ENCODE measurements around the gene NEURL1B.

The NEURL1B gene

DNA sequence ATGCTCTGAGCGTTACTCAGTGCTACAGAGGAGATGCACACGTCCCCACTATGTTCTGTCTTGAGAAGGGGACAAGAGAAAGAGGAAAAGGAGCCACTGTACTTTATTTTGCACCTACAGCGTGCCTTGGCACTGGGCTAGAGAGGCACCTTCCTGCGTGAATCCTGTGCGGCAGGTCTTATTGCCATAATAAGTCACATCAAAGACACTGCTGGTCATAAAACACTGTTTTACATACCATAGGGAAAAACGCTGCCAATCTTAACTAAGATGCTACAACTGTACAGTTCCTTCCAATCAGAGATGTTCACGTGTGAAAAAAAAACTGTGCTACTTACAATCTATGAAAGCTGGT is 48.1 kb downstream of the NEURL1B start:
- H3K4me3 ChIP-seq (replicated peaks; ENCODE audit: low read depth, low read length), result no peak overlapping the region
- no peak for DNase-seq (ENCODE audit: low read depth)
- TF ChIP-seq, protein P1, sequence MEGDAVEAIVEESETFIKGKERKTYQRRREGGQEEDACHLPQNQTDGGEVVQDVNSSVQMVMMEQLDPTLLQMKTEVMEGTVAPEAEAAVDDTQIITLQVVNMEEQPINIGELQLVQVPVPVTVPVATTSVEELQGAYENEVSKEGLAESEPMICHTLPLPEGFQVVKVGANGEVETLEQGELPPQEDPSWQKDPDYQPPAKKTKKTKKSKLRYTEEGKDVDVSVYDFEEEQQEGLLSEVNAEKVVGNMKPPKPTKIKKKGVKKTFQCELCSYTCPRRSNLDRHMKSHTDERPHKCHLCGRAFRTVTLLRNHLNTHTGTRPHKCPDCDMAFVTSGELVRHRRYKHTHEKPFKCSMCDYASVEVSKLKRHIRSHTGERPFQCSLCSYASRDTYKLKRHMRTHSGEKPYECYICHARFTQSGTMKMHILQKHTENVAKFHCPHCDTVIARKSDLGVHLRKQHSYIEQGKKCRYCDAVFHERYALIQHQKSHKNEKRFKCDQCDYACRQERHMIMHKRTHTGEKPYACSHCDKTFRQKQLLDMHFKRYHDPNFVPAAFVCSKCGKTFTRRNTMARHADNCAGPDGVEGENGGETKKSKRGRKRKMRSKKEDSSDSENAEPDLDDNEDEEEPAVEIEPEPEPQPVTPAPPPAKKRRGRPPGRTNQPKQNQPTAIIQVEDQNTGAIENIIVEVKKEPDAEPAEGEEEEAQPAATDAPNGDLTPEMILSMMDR (IDR thresholded peaks at IDR 0.05; ENCODE audit: low read length, missing control alignments), result no peak

DNA sequence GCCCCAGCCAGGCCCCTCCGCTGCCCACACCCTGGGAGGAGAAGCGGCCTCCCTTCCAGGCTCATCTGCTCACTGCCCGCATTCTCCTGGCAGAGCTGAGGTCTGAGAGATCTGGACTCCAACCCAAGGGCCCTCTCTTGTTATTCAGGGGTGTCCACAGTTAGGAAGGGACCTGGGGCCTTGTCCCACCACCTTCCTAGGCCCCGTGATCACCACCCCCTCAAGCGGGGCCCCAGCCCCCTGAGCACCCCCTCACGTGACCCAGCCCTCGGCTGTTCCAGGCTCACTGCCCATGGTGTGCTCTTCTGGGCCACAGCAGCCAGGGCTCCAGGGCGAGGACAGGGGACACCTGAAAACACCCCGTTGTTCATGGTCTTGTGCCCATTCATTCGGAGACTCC is 48.7 kb downstream of the NEURL1B start:
- TF ChIP-seq, protein P1 (IDR thresholded peaks at IDR 0.05; ENCODE audit: low read length, missing control alignments), result no peak
- no peak for DNase-seq (ENCODE audit: low read depth)
- no peak overlapping the region for H3K4me3 ChIP-seq (replicated peaks; ENCODE audit: low read depth, low read length)

DNA sequence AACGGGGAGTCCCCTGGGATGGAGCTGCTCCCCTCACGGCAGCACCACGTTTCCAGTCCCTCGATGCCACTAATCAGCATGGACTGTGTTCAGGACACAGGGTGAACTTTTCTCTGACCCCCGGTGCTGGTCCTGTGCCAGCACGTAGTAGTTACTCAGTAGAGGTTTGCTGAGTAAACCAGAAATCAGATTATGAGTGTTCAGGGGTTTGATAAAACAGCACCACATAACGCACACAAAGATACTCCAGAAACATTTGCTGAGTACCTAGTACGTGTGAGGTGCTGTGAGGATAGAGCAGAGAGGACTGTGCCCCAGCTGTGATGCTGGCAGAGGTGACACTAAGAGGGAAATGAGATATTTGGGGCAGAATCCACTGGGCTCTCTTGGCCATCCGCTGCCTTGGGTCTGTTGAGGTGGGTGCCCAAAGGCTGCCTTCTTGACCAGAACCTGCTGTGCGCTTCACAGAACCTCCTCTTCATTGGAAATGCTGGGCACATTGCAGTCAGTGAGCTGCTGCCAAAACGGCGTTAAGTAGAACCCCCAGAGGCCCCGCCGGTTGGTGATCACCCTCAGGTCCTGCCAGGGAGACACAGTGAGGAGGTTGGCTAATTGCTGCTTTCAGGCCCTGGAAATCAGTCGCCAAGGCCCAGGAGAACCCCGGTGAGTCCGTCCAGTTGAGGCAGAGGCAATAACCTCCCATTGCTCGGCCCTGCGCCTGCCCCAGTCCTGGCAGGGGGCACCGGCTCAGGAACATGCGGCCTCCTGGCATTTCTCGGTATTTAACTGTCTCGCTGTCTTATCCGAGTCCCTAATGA is 49.4 kb downstream of the NEURL1B start:
- no peak for DNase-seq (ENCODE audit: low read depth)
- TF ChIP-seq, protein P1 (IDR thresholded peaks at IDR 0.05; ENCODE audit: low read length, missing control alignments), result no peak

DNA sequence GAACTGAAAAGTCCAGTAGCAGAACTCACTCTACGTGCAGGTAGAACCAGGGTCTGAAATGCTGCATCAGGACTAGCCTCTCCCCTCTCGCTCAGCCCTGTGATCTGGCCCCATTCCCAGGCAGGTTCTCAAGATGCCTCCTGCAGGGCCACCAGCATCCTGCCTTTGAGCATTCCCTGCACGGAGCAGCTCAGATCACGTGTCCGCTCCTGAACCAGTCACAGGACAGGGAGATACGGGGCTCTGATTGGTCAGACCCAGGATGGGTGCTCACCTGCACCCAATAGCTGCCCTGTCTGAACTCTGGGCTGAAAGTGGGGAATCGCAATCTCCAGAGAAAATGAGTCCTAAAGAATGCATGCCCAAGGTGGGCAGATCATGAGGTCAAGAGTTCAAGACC is 50.8 kb downstream of the NEURL1B start:
- TF ChIP-seq, protein P1 (IDR thresholded peaks at IDR 0.05; ENCODE audit: low read length, missing control alignments), result no peak
- H3K4me3 ChIP-seq (replicated peaks; ENCODE audit: low read depth, low read length), result no peak overlapping the region
- DNase-seq (ENCODE audit: low read depth), result no peak

More for the DNA sequence above, 49.4 kb downstream of the NEURL1B start:
- no peak overlapping the region for H3K4me3 ChIP-seq (replicated peaks; ENCODE audit: low read depth, low read length)

DNA sequence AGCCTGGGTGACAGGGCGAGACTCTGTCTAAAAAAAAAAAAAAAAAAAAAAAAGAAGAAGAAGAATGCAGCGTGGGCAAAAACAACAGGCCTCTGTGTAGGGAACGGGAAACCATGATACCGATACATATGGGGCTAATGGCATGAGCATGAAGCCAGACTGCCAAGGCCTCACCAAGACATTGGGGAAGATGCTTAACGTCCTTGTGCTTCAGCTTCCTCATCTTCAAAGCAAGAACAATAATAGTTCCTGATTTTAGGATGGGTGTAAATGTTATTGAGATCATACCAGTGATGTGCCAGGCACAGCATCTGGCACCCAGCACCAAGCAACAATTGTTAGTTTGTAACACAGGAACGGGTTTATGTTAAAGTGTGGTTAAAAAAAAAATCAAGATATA is 51.4 kb downstream of the NEURL1B start:
- no peak overlapping the region for H3K4me3 ChIP-seq (replicated peaks; ENCODE audit: low read depth, low read length)
- TF ChIP-seq, protein P1 (IDR thresholded peaks at IDR 0.05; ENCODE audit: low read length, missing control alignments), result no peak
- DNase-seq (ENCODE audit: low read depth), result no peak

DNA sequence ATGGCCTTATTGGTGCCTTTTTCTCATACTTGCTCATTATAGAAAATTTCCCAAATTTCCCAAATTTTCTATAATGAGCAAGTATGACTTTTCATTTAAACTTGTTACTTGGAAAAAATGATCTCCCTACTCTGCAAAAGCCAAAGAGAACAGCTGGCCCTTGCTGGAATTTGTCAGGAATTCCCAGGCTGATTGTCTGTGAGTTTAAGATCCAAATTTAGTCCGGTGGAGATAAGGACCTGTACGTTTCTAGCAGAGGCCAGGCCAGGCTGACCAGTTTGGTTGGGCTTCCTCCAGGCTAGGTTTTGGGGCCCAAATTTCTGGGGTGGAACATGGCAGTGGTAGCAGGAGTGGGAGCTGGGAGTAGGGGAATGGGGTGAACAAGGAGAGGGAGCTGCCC is 51.9 kb downstream of the NEURL1B start:
- peak; percentile 59 for DNase-seq (ENCODE audit: low read depth)
- H3K4me3 ChIP-seq (replicated peaks; ENCODE audit: low read depth, low read length), result no peak overlapping the region
- TF ChIP-seq, protein P1 (IDR thresholded peaks at IDR 0.05; ENCODE audit: low read length, missing control alignments), result no peak

DNA sequence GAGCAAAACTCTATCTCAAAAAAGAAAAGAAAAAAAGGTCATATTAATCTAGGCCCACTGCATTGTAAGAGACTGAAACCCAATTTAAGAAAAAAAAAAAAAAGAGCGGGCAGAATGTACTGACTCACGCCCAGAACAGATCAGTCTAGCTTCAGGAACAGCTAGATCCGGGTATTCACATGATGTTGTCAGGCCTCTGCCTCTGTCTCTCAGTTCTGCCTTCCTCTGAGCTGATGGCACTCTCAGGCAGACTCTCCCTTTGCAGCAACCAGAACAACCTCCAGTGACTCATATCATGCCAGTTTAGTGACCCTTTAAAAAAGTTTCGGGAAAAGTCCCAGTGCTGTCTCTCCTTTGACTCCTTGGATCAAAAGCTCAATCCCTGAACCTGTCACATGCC is 53.0 kb downstream of the NEURL1B start:
- no peak for DNase-seq (ENCODE audit: low read depth)
- H3K4me3 ChIP-seq (replicated peaks; ENCODE audit: low read depth, low read length), result no peak overlapping the region
- TF ChIP-seq, protein P1 (IDR thresholded peaks at IDR 0.05; ENCODE audit: low read length, missing control alignments), result no peak

Measured in fibroblast of pulmonary artery (primary cell).